ENCODE measurements around the gene ZNF578. TPM values are rescaled to one million over a fixed set of nuclear protein-coding genes. Genes with fewer than 3 reads are reported as not detected.
"Not testable (repeated sequence)": the region's sequence is repeated elsewhere in the genome, so short reads cannot be mapped to it uniquely, and the experiment has no call there.

The ZNF578 gene
- total and polyA plus RNA-seq, 5 donors from 2014 or later, result 0.27 to 5.9 (median 3.0) TPM

GRCh38 chr19:52464798-52465470, 11.6 kb downstream of the ZNF578 start:
- no peak overlapping the region for H3K4me3 ChIP-seq (ENCODE audit: low read depth, low read length)
- no peak overlapping the region for H3K27ac Mint-ChIP-seq
- DNase-seq (no peak), ATAC-seq (ENCODE audit: low read depth in 2 of 2) (no peak)
- H3K27ac ChIP-seq (ENCODE audit: insufficient read depth, low read length, poor library complexity, severe bottlenecking), result no peak overlapping the region
- H3K36me3 Mint-ChIP-seq, result peaks cover 23% of the 10 kb centered on the region
- no peaks in the 10 kb centered on the region for H3K36me3 ChIP-seq (ENCODE audit: control insufficient read depth, insufficient read depth, low read length)
- H3K27me3 ChIP-seq (ENCODE audit: control insufficient read depth, insufficient read depth, low read length), result no peaks in the 10 kb centered on the region
- no peaks in the 10 kb centered on the region for H3K4me1 ChIP-seq (ENCODE audit: control insufficient read depth, insufficient read depth, low read length, poor library complexity, severe bottlenecking)
- H3K4me1 Mint-ChIP-seq, result no peaks in the 10 kb centered on the region
- H3K27me3 Mint-ChIP-seq, result no peaks in the 10 kb centered on the region
- H3K4me3 Mint-ChIP-seq, result no peak overlapping the region
- H3K9me3 ChIP-seq (ENCODE audit: control insufficient read depth in 2 of 2, low read length in 2 of 2), result peaks cover 65 to 96% of the 10 kb centered on the region in 2 experiments
- peaks cover 0 to 81% (median 33%) of the 10 kb centered on the region in 7 donors for H3K9me3 Mint-ChIP-seq

GRCh38 chr19:52473655-52474350, 20.4 kb downstream of the ZNF578 start:
- Mint-ChIP-seq H3K9me3 (peaks cover 0 to 86% (median 36%) of the 10 kb centered on the region in 7 donors), H3K27ac (no peak overlapping the region), H3K4me1 (no peaks in the 10 kb centered on the region), H3K4me3 (no peak overlapping the region), H3K27me3 (no peaks in the 10 kb centered on the region), H3K36me3 (peaks cover 6% of the 10 kb centered on the region)
- H3K4me3 ChIP-seq (ENCODE audit: low read depth, low read length), result no peak overlapping the region
- peaks cover 90 to 98% of the 10 kb centered on the region in 2 experiments for H3K9me3 ChIP-seq (ENCODE audit: control insufficient read depth in 2 of 2, low read length in 2 of 2)
- ATAC-seq (ENCODE audit: low read depth in 2 of 2) (no peak), DNase-seq (no peak)
- H3K27ac ChIP-seq (ENCODE audit: insufficient read depth, low read length, poor library complexity, severe bottlenecking), result no peak overlapping the region
- H3K4me1 ChIP-seq (ENCODE audit: control insufficient read depth, insufficient read depth, low read length, poor library complexity, severe bottlenecking), result no peaks in the 10 kb centered on the region
- H3K27me3 ChIP-seq (ENCODE audit: control insufficient read depth, insufficient read depth, low read length), result no peaks in the 10 kb centered on the region
- no peaks in the 10 kb centered on the region for H3K36me3 ChIP-seq (ENCODE audit: control insufficient read depth, insufficient read depth, low read length)

GRCh38 chr19:52474351-52475127, 21.2 kb downstream of the ZNF578 start:
- Histone ChIP-seq H3K36me3 (ENCODE audit: control insufficient read depth, insufficient read depth, low read length) (no peaks in the 10 kb centered on the region), H3K4me3 (ENCODE audit: low read depth, low read length) (no peak overlapping the region), H3K9me3 (ENCODE audit: control insufficient read depth in 2 of 2, low read length in 2 of 2) (peaks cover 82 to 98% of the 10 kb centered on the region in 2 experiments), H3K27ac (ENCODE audit: insufficient read depth, low read length, poor library complexity, severe bottlenecking) (no peak overlapping the region), H3K27me3 (ENCODE audit: control insufficient read depth, insufficient read depth, low read length) (no peaks in the 10 kb centered on the region), H3K4me1 (ENCODE audit: control insufficient read depth, insufficient read depth, low read length, poor library complexity, severe bottlenecking) (no peaks in the 10 kb centered on the region)
- Mint-ChIP-seq H3K4me1 (no peaks in the 10 kb centered on the region), H3K4me3 (no peak overlapping the region), H3K27ac (no peak overlapping the region), H3K36me3 (peaks cover 6% of the 10 kb centered on the region), H3K27me3 (no peaks in the 10 kb centered on the region), H3K9me3 (peaks cover 0 to 86% (median 36%) of the 10 kb centered on the region in 7 donors)
- no peak for DNase-seq
- no peak for ATAC-seq (ENCODE audit: low read depth in 2 of 2)

- not testable (repeated sequence) for H3K4me3 ChIP-seq (ENCODE audit: low read depth, low read length); ATAC-seq (ENCODE audit: low read depth in 2 of 2); H3K4me3 Mint-ChIP-seq; H3K4me1 Mint-ChIP-seq; H3K27me3 Mint-ChIP-seq; H3K36me3 ChIP-seq (ENCODE audit: control insufficient read depth, insufficient read depth, low read length); H3K4me1 ChIP-seq (ENCODE audit: control insufficient read depth, insufficient read depth, low read length, poor library complexity, severe bottlenecking); DNase-seq; H3K27ac Mint-ChIP-seq; H3K27me3 ChIP-seq (ENCODE audit: control insufficient read depth, insufficient read depth, low read length); H3K27ac ChIP-seq (ENCODE audit: insufficient read depth, low read length, poor library complexity, severe bottlenecking)
- H3K9me3 Mint-ChIP-seq, result peaks cover 0 to 67% (median 20%) of the 10 kb centered on the region in 7 donors
- peaks cover 13% of the 10 kb centered on the region for H3K36me3 Mint-ChIP-seq
- H3K9me3 ChIP-seq (ENCODE audit: control insufficient read depth in 2 of 2, low read length in 2 of 2), result peaks cover 15 to 70% of the 10 kb centered on the region in 2 experiments
These were observed 30.9 kb downstream of the ZNF578 start for GRCh38 chr19:52484111-52484743.

GRCh38 chr19:52485064-52485463, 31.7 kb downstream of the ZNF578 start:
- not testable (repeated sequence) for H3K27ac Mint-ChIP-seq

GRCh38 chr19:52485561-52486240, 32.3 kb downstream of the ZNF578 start:
- not testable (repeated sequence) for DNase-seq; H3K27ac Mint-ChIP-seq; H3K36me3 ChIP-seq (ENCODE audit: control insufficient read depth, insufficient read depth, low read length); ATAC-seq (ENCODE audit: low read depth in 2 of 2); H3K27ac ChIP-seq (ENCODE audit: insufficient read depth, low read length, poor library complexity, severe bottlenecking); H3K4me1 Mint-ChIP-seq; H3K27me3 Mint-ChIP-seq; H3K4me3 ChIP-seq (ENCODE audit: low read depth, low read length); H3K4me1 ChIP-seq (ENCODE audit: control insufficient read depth, insufficient read depth, low read length, poor library complexity, severe bottlenecking); H3K27me3 ChIP-seq (ENCODE audit: control insufficient read depth, insufficient read depth, low read length)
- H3K9me3 ChIP-seq (ENCODE audit: control insufficient read depth in 2 of 2, low read length in 2 of 2), result peaks cover 13 to 62% of the 10 kb centered on the region in 2 experiments
- H3K4me3 Mint-ChIP-seq, result peak overlapping the region in 1 of 4 donors; percentile 16
- H3K36me3 Mint-ChIP-seq, result peaks cover 13% of the 10 kb centered on the region
- peaks cover 0 to 67% (median 22%) of the 10 kb centered on the region in 7 donors for H3K9me3 Mint-ChIP-seq

More at GRCh38 chr19:52485064-52485463, 31.7 kb downstream of the ZNF578 start:
- not testable (repeated sequence) for H3K4me3 ChIP-seq (ENCODE audit: low read depth, low read length); H3K27ac ChIP-seq (ENCODE audit: insufficient read depth, low read length, poor library complexity, severe bottlenecking); H3K4me1 ChIP-seq (ENCODE audit: control insufficient read depth, insufficient read depth, low read length, poor library complexity, severe bottlenecking); H3K4me3 Mint-ChIP-seq; H3K4me1 Mint-ChIP-seq; H3K36me3 ChIP-seq (ENCODE audit: control insufficient read depth, insufficient read depth, low read length); H3K27me3 ChIP-seq (ENCODE audit: control insufficient read depth, insufficient read depth, low read length); H3K27me3 Mint-ChIP-seq; ATAC-seq (ENCODE audit: low read depth in 2 of 2); DNase-seq
- H3K9me3 Mint-ChIP-seq, result peaks cover 0 to 68% (median 22%) of the 10 kb centered on the region in 7 donors
- peaks cover 14 to 67% of the 10 kb centered on the region in 2 experiments for H3K9me3 ChIP-seq (ENCODE audit: control insufficient read depth in 2 of 2, low read length in 2 of 2)
- H3K36me3 Mint-ChIP-seq, result peaks cover 13% of the 10 kb centered on the region

Data from CD4-positive, CD25-positive, alpha-beta regulatory T cell (primary cell).